ENCODE results near the gene LINC00632. TPM values are rescaled to one million over a fixed set of nuclear protein-coding genes. Genes with fewer than 3 reads are reported as not detected.

LINC00632 gene
- total and polyA plus RNA-seq, 2 donors (not counting 1 experiment from before 2014, with no cell fraction given): not detected

DNA sequence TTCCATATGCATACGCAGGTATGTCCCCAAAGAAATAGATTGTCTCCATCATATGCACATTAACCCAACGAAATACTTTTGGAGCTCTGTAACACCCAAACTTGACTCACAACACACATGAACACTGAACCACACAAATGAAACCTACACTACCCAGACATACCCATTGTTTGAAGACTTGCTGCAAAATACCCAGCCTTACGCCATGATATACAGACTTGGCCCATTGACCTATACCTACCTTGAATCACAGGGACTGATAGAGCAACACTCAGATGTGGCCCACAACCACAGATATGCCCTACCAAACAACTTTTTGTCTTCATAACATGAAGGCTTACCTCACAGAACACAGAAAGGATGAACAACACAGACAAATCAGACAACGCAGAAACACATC lies 15.9 kb downstream of the LINC00632 start:
- no peak overlapping the region for H3K27ac Mint-ChIP-seq
- H3K27me3 ChIP-seq (replicated peaks in 1 of 4; ENCODE audit: control extremely low read depth in 1 of 4, control insufficient read depth in 3 of 4, insufficient read depth in 4 of 4, low read length in 3 of 4): no peaks in the 10 kb centered on the region

GRCh38 chrX:140733766-140734342 lies 24.3 kb downstream of the LINC00632 start:
- intact Hi-C loops (cut with micrococcal nuclease): no loop called here

More for the DNA sequence above, 15.9 kb downstream of the LINC00632 start:
- POLR2A ChIA-PET: no interaction called here
- no peaks in the 10 kb centered on the region for H4K20me1 ChIP-seq (ENCODE audit: control insufficient read depth, insufficient read depth, low read length, poor library complexity, severe bottlenecking)
- TF ChIP-seq CTCF (IDR thresholded peaks at IDR 0.05): no peak
- no peak for TF ChIP-seq EZH2 (IDR thresholded peaks at IDR 0.05; ENCODE audit: borderline replicate concordance, insufficient read depth, low read depth, low read length, poor library complexity, severe bottlenecking)
- no peak overlapping the region for H3K9ac ChIP-seq (ENCODE audit: low read length)
- no peak overlapping the region for H2AFZ ChIP-seq (ENCODE audit: insufficient read depth, low read depth, low read length, poor library complexity, severe bottlenecking)
- H3K4me3 ChIP-seq (ENCODE audit: control extremely low read depth in 1 of 5, extremely low read depth in 1 of 5, insufficient read depth in 1 of 5, low read depth in 2 of 5, low read length in 4 of 5): no peak overlapping the region
- H3K27me3 Mint-ChIP-seq: no peaks in the 10 kb centered on the region
- 92% methylated on average over 4 of the region's 4 CpGs for WGBS (ENCODE audit: insufficient coverage)
- H3K36me3 ChIP-seq (replicated peaks in 1 of 2; ENCODE audit: control extremely low read depth in 1 of 2, control insufficient read depth in 1 of 2, extremely low read depth in 1 of 2, insufficient read depth in 2 of 2, low read length in 1 of 2): no peaks in the 10 kb centered on the region
- no peak overlapping the region for H3K4me3 Mint-ChIP-seq
- intact Hi-C loops (cut with micrococcal nuclease): no loop called here
- DNase-seq: no peak
- H3K9me3 ChIP-seq (ENCODE audit: control extremely low read depth in 1 of 3, control insufficient read depth in 2 of 3, insufficient read depth in 1 of 3, low read length in 2 of 3): no peaks in the 10 kb centered on the region
- H3K4me1 ChIP-seq (ENCODE audit: control insufficient read depth in 2 of 2, insufficient read depth in 2 of 2, low read length in 2 of 2): no peaks in the 10 kb centered on the region
- no peaks in the 10 kb centered on the region for H3K79me2 ChIP-seq (ENCODE audit: control insufficient read depth, insufficient read depth, low read length)
- H3K4me1 Mint-ChIP-seq: no peaks in the 10 kb centered on the region
- CTCF ChIA-PET: no interaction called here
- no peak overlapping the region for H3K4me2 ChIP-seq (replicated peaks; ENCODE audit: low read depth, low read length, poor library complexity, severe bottlenecking)
- H3K27ac ChIP-seq (ENCODE audit: low read length in 2 of 2): no peak overlapping the region
- no peaks in the 10 kb centered on the region for H3K9me3 Mint-ChIP-seq (ENCODE audit: insufficient read depth)
- ATAC-seq (ENCODE audit: low read depth): no peak

More at GRCh38 chrX:140733766-140734342, 24.3 kb downstream of the LINC00632 start:
- Histone ChIP-seq H3K79me2 (ENCODE audit: control insufficient read depth, insufficient read depth, low read length) (no peaks in the 10 kb centered on the region), H3K9ac (ENCODE audit: low read length) (no peak overlapping the region), H3K4me2 (replicated peaks; ENCODE audit: low read depth, low read length, poor library complexity, severe bottlenecking) (no peak overlapping the region), H2AFZ (ENCODE audit: insufficient read depth, low read depth, low read length, poor library complexity, severe bottlenecking) (no peak overlapping the region), H3K4me1 (ENCODE audit: control insufficient read depth in 2 of 2, insufficient read depth in 2 of 2, low read length in 2 of 2) (no peaks in the 10 kb centered on the region), H3K36me3 (replicated peaks in 1 of 2; ENCODE audit: control extremely low read depth in 1 of 2, control insufficient read depth in 1 of 2, extremely low read depth in 1 of 2, insufficient read depth in 2 of 2, low read length in 1 of 2) (no peaks in the 10 kb centered on the region), H4K20me1 (ENCODE audit: control insufficient read depth, insufficient read depth, low read length, poor library complexity, severe bottlenecking) (no peaks in the 10 kb centered on the region), H3K27me3 (replicated peaks in 1 of 4; ENCODE audit: control extremely low read depth in 1 of 4, control insufficient read depth in 3 of 4, insufficient read depth in 4 of 4, low read length in 3 of 4) (no peaks in the 10 kb centered on the region), H3K9me3 (ENCODE audit: control extremely low read depth in 1 of 3, control insufficient read depth in 2 of 3, insufficient read depth in 1 of 3, low read length in 2 of 3) (no peaks in the 10 kb centered on the region), H3K4me3 (ENCODE audit: control extremely low read depth in 1 of 5, extremely low read depth in 1 of 5, insufficient read depth in 1 of 5, low read depth in 2 of 5, low read length in 4 of 5) (no peak overlapping the region), H3K27ac (ENCODE audit: low read length in 2 of 2) (no peak overlapping the region)
- no peaks in the 10 kb centered on the region for H3K9me3 Mint-ChIP-seq (ENCODE audit: insufficient read depth)
- H3K4me3 Mint-ChIP-seq: no peak overlapping the region
- WGBS (ENCODE audit: insufficient coverage): no CpG with 5 or more reads among the region's 10 CpGs
- ChIA-PET CTCF (interaction anchor here (0.6 kb wide), 1 partner anchor 679 kb away, joined by 3 read pairs; no protein-coding TSS in a partner anchor), POLR2A (no interaction called here)
- H3K27me3 Mint-ChIP-seq: no peaks in the 10 kb centered on the region
- DNase-seq (peak; percentile 7), ATAC-seq (ENCODE audit: low read depth) (no peak)
- no peak for TF ChIP-seq EZH2 (IDR thresholded peaks at IDR 0.05; ENCODE audit: borderline replicate concordance, insufficient read depth, low read depth, low read length, poor library complexity, severe bottlenecking)
- TF ChIP-seq CTCF (IDR thresholded peaks at IDR 0.05): peak; percentile 72
- H3K27ac Mint-ChIP-seq: no peak overlapping the region
- no peaks in the 10 kb centered on the region for H3K4me1 Mint-ChIP-seq

All from B cell (primary cell).